Left hindlimb (tissue), 1 donor: Measurements from ENCODE around the gene KIAA1210.

Experiments
- DNase-seq: peaks from one replicate; pipeline ENCODE4 v3.0.0-alpha.2; 2018

The KIAA1210 gene

DNA sequence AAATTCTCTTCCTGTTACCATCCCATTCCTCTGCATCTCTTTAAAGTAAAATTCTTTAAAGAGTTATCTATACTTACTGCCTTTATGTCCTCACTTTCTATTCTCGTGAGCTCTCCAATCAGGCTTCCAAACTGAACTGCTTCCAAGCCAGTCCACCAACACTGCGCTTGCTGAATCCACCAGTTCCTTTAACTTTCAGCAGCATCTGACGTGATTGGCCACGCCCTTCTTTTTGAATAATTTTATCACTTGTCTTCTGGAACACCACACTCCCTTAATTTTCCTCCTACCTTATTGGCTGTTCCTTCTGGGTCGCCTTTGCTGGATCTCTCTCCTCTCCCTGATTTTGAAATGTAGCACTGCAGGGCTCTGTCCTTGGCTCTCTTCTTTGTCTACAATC, at the start of gene KIAA1210:
KIAA1210 (minus strand) TSS at position 163 of the 400 bp plus-strand sequence. CDS start 4,170 bp downstream, outside the sequence.
- no peak for DNase-seq

DNA sequence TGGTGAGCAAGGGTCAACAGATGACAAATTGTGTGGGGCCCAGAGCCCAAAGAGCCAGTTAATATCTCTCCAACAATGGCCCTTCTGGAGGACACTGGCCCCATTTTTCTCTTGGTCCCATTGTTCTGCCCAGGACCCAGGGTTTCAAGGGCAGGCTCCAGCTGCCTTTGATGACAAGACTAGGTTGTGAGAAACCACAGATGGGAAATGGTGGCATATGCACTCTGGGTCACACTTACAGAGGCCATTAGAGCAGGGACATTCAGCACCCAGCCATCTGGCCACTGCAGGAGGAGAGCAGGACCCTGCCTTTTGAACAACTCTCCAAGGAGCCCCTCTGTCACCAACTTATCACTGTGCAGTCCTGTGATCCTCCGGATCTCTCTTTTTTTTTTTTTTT, 49.7 kb upstream of the KIAA1210 start:
- no peak for DNase-seq

DNA sequence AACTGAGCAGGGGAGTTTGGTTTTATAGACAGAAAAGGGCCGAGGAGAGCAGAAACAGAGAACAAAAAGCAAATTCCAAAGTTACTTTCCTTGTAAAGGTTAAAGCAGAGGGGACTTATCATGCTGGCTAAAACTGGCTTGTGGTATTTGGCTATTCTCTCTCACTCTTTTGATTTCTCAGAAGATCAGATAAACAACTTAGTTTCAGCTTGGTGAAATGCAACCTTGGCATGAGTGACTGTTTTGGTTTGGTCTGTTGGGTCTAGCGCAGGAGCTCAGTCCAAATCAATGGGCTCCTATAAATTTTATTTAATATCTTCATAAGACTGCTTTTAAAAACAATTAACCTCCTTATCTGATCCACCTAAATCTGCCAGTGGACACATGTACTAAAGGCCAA, 47.3 kb upstream of the KIAA1210 start:
- DNase-seq = no peak

DNA sequence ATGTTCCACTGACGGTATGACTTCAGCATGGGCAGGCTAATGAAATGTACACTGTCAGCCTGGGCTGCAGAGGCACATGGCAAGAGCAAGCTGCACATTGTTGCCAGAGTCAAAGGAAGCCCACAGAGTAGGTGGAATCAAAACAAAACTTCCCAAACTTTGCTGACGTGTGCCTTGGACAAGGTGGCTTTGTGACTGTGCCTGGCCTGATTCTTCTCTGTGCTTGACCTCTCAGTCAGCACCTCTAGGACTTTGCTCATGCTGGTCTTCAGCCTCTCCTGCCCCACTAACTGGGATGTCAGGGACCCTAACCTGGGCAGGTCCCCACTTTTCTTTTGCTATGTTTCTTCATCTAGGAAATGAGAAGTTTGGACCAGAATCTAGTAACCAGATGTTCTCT, 40.5 kb upstream of the KIAA1210 start:
- no peak for DNase-seq

DNA sequence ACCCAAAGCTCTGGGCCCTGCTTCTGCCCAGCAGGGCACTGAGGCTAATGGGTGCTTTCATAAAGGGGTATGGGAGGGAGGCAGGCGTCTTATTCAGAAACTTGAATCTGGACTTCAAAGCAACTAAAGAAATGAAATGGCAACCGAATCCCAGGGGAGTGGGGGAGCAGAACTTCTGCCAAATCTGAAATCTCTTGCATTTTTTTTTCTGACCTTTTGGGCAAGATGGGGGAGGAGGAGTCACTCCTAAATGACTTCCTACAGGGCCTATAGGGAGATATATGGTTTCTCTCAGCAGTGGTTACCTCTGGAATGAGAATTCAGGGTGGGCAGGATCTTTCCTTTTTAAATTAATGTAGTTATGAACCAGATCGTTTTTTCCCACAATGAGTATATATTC, 30.6 kb upstream of the KIAA1210 start:
- no peak for DNase-seq

DNA sequence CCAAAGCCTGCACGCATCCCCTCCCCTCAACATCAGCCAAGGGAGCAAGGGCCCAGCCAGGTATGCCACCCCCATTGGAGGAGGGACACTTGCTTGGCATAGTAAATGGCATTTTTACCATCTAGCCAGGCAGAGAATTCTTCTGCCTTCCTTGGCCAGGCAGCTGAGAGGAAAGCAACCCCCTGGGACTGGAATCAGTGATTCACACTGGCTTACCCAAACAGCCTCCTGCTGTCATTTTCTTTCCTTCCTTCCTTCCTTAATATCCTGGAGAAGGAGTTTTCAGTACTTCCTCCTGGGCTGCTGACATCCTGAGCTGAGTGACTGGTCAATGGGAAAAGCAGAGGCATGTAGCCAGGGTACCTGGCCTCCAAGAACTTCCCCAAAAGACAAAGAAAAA, 28.6 kb upstream of the KIAA1210 start:
- DNase-seq = no peak

DNA sequence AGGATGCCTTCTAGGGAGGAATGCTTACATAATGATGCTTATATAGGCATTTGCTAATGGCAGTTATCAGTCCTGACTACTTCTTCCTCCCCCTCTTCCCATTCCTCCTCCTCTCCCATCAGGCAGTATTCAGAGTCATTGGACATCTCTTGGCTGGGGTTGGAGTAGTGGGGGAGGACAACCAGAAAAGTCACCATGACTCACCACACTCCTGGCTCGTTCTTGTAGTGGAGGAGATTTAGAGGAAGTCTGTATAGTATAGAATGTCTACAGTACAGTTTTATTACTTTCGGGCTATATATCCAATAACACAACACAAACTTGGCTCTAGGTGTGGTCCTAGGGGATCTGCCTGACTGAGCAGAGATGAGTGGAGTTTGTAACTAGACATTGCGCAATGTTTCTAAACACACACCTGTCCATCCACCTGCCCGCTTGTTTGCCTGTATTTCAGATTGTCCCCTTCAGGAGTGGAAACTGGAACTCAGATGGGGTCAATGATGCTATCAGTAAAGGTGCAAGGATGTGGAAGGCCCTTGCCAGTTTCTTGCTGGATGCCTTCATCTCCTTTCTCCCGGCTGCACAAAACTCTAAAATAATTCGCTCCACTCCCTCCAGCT, 27.9 kb upstream of the KIAA1210 start:
- no peak for DNase-seq

DNA sequence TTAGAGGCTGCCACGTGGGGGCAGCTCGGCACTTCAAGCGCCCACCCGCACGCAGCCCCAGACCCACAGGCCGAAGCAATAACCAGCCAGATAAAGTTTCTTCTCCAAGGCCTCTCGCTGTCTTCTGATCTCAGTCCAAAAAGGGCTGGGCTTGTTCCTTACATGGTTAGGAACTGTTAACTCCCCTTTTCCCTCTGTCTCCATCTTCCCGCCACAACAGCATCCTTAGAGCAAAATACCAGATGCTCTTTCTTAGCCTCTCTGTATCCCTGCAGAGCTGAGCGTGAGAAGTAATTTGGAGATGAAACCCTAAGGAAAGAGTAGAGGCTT, 23.4 kb upstream of the KIAA1210 start:
- DNase-seq = no peak

DNA sequence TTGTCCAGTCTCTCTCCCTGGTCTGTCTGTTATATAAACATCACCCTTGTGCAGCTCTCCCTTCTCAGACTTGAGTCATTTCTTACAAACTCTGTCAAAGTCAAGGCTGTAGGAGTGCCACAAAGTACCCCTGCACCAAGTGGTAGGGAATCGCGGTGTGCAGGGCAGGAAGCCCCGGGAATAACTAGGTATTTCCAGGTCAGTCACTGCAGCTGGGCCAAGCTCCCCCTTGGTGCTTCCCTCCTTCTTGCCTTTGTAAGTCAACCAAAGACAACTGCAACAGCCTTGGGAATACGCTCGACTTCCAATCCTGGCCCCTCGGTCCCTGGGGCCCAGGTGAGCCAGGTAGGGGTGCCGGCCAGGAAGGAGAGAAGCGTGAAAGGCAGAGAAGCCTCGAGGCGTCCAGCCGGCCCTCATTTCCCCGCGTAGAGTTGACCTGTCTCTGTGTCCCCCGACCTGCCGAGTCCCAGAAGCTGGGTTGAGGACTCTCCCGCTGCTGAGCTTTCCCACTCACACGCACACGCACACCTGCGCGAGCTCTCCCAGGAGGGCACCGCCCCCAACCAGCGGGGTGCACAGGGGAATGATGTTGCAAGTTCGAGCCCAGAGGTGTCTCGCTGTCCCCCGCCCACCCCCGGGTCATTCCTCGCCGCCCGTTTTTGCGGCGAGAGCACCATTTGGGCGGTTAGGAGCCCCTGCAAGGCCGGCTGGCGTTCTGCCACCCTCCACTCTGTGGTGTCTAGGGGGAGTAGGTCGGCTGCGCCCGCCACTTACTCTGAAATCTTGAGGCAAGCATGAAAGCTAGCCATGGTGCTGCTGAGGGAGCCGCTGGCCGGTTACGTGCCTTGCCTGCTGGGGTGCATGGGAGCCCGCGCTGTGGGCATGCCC, 22.8 kb upstream of the KIAA1210 start:
- no peak for DNase-seq

DNA sequence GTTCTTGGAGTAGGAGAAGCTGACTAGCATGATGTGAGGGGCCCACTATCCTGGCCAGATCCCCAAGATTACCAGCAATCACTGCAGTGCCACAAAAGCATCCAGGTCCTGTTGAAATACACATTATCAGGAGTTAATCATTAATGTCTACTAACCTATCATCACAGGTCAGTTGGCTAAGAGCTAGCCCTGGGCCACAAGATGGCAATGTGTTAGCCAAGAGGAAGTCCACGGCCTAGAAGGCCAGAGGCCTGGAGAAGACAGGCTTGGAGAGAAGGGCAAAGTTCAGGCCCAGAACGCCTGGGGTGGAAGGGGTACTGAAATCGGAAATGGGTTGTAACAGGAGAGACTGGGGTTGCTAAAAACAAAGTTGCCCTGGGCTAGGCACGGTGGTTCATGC, 19.9 kb upstream of the KIAA1210 start:
- no peak for DNase-seq

DNA sequence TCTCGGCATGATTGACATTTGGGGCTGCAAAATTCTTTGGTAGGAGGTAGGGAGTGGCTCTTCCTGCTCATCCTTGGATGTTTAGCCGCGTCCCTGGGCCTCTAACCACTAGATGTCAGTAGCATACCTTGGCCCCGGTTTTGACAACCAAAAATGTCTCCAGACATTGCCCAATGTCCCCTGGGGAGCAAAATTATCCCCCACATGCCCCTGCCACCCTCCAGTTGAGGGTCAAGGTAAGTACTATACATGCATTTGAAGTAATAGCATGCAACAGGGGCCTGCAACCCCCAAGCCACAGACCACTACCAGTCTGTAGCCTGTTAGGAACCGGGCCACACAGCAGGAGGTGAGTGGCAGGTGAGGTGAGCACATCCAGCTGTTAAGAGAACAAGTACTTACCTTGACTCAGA, 17.6 kb upstream of the KIAA1210 start:
- no peak for DNase-seq

DNA sequence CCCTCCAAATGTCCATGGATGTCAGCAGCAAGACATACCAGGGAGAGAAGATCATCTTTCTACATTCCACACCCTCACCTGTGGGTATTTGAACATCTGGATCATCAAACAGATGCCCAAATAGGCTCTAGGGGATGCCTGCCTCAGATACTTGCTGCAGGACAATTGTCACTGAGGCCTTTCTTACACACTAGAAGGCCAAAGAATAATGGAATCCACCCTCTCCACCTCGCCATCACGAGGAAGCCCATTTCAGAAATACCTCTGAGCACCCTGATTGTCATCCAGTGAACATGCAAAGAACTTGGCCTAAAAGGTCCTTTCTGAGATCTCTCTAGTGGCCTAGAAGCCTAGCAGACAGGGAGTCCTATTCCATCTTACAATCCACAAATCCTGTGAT, 6.9 kb upstream of the KIAA1210 start:
- DNase-seq = no peak

DNA sequence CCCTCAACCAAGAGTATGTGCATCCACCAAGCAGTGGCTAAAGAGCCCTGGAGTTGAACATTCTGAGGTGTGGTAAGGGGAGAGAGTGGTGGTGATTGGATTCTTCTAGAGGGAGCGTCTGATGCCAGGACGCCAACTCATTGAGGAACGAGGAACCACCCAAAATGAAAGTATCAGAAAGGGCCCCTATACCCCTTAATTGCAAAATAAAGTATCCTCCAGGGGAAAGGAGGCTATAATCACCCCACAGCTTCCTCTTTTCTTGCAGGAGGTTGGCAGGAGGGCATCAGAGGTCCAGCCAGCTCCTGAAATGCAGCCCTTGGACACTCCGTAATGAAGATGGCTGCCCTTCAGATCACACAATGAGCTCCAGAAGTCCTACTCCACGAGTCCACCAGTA, 5.3 kb upstream of the KIAA1210 start:
- no peak for DNase-seq

DNA sequence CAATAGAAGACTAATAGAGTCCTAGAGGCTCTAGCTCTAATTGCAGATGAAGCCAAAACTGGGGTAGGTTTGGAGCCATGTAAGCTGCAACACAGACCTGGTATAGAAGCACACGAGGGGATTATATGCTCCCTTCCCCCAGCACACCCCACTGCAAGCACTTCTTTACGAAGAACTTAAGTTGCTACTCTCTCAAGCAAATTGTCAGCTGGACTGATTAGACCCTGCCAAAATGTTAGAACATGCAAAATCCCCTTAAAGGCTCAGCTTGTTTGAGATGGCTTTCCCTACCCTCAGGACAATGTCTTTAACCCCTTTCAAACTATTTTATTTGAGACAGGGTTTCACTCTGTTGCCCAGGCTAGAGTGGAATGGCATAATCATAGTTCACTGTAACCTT, 4.7 kb upstream of the KIAA1210 start:
- no peak for DNase-seq

DNA sequence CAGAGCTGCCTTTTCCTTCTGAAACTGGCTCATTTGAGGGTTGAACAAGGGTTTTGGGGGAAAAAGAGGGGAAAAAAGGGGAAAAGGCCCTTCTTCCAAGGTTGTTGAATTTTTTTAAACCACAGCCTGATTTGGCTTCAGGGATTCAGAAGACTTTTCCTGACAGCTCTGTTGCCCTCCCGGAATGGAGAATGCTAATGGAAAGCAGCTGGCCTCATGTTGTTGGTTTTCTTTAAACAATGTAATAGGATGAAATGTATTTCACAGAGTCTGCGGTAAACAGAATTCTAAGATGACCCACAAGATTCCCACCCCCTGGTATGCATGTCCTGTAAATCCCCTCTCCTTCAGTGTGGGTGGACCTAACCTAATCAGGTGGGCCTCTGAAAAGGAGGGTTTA, 3.3 kb upstream of the KIAA1210 start:
- DNase-seq = no peak

DNA sequence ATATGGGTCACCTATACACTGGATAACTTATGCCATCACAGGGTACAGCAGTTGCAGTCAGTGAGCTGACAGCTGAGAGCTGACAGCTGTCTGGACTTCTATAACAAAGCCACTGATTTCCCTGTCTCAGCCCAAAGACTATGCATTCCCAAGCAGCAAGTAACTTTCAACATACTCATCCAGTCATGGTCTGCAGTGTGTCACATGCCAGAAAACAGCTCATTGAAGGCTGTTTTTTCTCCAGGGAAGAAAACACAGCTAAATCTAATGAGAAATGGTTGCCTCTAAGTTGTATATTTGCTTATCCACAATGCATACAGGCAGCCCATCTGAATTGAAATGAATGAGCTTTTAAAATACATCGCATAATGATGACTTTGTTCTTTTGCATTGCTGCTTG, 6.3 kb downstream of the KIAA1210 start:
- no peak for DNase-seq

DNA sequence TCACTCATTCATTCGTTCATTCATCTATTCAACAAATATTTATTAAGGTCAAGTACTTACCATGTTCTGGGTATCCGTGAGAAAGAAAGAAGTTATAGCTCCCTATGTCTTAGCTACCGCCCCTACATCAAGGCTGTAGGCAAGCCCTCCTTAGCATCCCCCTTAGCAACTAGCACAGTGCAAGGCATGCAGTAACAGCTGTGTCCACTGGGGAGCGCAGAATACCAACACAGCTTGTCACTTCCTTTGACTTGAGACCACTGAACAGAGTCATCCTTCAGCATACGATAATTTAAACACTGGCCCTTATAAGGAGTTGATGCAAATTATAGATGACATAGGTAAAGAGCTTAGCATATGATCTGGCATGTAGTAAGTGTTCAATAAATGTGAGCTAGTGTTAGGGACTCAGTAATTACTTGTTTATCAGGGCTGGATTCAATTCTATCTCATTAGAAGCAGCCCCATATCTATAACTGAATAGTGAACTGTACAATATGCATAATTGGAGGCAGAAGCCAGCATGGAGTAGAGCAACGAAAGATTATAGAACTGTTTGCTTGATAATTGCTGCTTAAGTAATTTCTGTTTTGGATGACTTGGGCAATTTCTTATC, 8.7 kb downstream of the KIAA1210 start:
- peak; percentile 47 for DNase-seq

DNA sequence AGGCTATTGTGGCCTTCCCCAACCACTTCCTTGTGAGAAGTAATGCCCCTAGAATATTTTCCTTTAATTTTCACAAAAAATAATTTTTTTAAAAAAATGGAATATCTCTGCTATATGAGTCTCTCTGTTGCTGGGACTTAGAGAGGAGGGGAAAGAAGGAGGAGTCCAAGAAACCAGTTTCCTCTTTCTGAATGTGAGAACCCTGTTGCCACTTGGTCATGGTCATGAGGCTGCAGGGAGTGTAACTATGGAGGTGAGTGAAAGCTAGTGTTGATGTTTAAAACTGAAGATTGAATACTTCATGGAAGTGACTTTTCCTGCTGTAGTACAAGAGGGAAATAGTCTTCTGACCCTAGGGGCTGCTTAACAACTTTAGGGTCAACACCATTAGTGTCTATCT, 20.4 kb downstream of the KIAA1210 start:
- no peak for DNase-seq

DNA sequence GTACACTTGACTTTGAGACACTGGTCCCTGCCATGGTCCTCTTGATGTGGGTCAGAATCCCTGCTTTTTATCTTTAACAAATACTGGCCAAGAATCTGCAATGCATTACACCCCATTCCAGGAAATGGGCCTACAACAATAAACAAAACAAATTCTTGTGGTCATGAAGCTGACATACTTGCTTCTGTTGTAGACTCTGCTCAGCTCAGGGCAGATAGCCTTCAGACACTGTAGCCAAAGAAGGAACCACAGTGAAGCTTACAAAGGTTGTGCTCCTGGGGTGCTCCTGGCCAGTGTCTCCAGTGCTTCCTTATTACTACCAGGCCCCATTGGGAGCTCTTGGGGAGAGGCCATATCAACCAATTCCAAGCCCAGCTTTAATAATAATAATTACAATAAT, 21.8 kb downstream of the KIAA1210 start:
- no peak for DNase-seq

DNA sequence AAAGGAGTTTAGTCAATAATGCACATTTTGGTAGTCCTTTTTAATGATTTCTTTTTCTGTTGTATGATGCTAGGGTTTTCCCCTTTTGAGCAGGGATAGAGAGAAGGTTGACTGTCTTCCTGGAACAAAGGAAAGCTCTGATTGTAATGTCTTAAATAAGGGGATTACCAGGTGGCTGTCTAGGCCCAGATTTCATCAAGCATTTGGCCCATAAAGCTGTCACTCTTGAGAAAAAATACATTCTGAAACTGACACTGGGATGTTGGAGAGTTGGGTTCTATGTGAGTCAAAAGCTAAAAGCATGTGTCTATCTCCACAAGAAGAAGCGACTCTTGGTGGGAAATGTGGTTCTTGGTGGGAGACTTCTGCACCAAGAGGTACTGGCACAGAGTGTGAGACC, 26.4 kb downstream of the KIAA1210 start:
- no peak for DNase-seq

DNA sequence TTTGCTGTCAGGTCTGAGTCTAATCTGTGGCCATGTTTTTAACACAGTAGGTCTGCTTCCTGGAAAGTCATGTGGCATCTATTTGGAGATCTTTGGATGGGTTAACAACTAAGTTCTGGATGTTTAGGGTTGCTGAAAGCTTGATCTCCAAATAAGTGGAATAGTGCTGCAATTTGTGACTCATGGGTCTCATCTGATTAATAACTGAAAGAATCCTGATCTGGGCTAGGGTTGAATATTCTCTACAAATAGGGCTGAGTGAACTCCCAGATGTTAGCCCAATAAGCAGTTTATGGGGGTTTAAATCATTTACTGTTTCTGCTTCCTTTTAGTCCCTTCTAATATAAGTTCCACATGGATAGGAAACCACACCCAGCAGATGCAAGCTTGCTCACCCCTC, 31.7 kb downstream of the KIAA1210 start:
- DNase-seq = no peak

DNA sequence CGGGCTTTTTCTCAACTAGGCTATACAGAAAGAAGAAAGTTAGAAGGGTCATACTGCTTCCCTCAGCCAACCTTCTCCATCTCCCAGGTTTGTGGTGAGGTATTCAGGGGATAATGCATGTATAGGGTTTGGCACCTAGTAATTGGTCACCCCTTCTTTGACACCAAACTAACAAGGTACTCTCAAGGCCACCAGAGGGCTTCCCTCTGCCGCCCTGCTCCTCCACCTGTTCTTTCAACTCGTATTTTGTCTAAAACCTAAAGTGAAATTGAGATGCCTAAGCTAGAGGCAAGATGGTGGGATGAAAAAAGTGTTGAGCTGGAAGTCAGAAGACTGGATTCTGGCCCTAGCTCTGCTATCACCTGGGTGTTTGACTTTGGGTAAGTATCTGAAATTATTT, 32.8 kb downstream of the KIAA1210 start:
- DNase-seq = no peak

DNA sequence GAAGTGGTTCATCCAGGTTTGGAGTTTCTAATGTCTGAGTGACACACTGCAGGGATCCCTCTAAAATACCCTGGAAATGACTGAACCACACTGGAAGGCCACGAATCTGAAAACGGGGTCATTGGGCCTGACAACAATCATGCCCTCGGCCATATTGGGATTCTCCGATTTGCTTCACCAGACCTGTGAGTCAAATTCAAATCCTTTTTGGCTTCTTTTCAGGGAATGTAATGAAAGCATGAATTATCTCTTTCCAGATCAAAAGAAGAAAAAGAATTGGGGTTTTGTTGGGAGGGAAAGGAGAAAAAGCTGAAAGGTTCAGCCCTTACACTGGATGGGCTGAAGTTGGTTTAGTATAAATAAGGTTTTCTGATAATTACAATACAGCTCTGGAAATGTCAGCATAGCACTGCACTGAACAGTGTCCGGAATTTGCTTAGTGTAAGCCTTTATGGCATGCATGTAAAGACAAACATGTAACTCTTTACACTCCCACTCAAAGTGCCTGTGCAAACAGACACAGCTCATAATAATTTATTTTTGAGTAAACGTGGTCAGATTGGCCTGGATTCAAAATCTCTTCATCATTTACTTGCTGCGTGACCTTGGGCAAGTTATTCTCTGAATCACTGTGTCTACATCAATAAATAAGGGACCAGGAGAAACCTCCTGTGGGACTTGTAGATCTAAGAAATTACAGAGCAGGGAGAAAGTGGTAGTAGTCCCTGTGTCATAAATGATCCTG, 33.4 kb downstream of the KIAA1210 start:
- DNase-seq = no peak

DNA sequence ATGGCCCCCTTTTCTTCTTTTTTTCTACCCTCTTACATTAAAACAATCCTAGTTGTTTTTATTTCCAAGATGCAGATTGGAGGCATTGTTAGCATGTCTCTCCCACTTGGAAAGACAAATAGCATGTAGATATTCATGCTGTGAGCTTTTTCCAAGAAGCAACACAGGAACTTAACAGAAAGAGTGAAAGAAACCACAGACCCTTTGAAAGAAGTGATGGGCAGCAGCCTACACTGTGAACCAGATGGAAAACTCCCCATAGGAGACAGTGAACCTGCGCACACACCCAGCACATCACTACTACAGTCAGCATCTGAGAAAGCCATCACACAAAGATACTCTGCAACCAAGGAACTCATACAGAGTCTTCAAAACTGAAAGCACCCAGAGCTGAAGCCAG, 37.0 kb downstream of the KIAA1210 start:
- DNase-seq = no peak
